NCI-H2227 (cell line): ENCODE data around the gene POLR1C.
"Not testable (repeated sequence)": the region's sequence is repeated elsewhere in the genome, so short reads cannot be mapped to it uniquely, and the experiment has no call there.

Experiments used
- DNase-seq: peaks from one replicate; lab custom pipeline; 2025; ENCODE audit not compliant: unreplicated experiment; lab: John Stamatoyannopoulos, UW

The POLR1C gene

DNA sequence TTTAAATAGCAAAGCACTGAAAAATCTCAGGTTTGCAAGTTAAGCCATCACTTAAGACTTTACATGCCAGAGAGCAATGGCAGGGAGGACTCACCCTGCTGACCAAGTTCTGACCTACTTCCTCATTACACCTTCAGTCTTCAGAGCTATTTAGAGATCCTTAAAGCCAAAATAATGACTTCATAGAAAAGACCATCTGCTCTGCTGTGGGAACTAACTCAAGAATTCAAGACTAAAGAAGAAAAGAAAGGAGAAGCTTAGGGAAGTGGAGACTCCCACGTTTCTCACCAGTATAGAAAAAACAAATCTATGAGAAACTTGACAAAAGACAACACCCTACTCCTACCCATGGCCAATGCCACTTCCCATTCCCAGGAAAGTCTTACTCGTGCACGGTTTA lies 30.3 kb downstream of the POLR1C start:
- no peak for DNase-seq

DNA sequence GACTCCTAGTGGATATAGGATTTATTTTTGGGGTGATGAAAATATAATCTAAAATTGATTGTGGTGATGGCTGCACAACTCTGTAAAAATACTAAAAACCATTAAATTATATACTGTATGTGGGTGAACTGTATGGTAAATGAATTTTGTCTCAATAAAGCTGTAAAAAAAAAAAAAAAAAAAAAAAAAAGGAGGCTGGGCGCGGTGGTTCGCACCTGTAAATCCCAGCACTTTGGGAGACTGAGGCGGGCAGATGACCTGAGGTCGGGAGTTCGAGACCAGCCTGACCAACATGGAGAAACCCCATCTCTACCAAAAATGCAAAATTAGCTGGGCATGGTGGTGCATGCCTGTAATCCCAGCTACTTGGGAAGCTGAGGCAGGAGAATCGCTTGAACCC lies 40.7 kb downstream of the POLR1C start:
- not testable (repeated sequence) for DNase-seq

DNA sequence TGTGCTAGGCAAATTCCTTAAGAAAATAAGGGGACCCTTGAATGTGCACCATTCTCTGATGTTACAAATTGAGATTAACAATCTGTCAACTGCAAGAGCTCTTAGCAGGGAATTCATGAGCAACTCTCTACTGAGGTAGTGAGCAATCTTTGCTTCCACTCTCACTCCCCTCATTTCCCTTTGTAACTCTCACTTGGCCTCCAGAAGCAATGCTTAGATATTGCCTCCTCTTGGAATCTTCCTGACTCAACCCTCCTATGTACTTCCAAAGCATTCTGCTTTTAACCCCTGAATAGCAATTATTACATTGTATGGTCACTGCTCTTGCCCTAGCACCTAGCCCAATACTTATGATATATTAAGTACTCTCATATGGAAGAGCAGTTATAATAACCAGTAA lies 42.4 kb downstream of the POLR1C start:
- DNase-seq, result no peak

DNA sequence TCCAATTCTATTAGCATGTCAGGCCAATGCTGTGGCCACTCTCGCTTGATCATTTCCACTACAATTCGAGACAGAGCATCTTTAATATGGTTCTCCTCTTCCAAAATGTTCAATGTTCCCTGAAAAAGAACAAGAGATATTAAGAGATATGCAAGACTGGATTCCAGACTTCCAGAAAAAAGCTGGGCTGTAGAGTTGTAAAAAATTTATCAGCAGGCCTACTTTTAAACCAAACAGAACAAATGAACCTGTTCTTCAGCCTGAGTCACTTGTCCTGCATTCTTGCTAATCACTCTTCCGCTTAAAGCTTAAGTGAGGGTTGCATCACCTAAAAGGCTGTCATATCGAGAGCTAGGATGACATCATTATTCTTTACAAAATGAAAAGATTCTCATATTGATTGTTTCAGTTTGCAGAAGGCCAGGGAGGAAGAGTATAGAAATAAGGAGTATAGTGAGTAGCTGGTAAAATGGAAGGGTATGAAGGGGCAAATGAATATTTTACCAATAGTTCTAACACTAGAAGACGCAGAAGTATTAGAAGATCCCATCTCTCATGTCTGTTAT lies 54.1 kb downstream of the POLR1C start:
- no peak for DNase-seq
